GM19324 (cell line): ENCODE measurements around the gene PDIA5.

Experiments used
- ATAC-seq: cut with Tn5 transposase; IDR thresholded peaks from one replicate; pipeline ENCODE4 v1.9.1; 2021; ENCODE audit warnings: mild to moderate bottlenecking, moderate library complexity; ENCODE audit not compliant: unreplicated experiment, low FRiP score

Gene PDIA5

GRCh38 chr3:123158330-123158729 lies 91.5 kb downstream of the PDIA5 start:
- ATAC-seq, result no peak

DNA sequence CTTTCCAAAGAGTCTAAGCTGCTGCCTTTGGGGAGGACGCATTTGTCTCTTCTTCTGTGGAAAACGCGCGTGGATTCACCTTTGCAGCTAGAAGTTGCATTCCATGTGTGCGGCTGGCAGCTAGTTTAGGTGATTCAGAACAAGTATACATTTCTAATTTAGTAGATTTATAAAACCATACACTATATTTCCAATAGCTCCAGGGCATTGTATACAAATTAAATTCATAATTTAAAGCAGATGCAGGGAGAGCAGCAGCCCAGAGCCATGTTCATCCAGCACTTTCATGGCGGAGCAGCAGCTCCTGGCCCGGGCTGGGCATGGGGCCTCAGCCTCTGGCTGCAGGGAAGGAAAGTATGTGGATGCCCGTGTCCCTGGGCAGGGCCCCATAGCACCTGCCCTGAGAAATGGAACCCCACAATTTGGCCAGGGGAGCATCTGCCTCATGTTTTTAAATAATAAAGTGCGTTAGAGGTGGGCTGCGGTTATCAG lies 92.1 kb downstream of the PDIA5 start:
- ATAC-seq, result no peak

DNA sequence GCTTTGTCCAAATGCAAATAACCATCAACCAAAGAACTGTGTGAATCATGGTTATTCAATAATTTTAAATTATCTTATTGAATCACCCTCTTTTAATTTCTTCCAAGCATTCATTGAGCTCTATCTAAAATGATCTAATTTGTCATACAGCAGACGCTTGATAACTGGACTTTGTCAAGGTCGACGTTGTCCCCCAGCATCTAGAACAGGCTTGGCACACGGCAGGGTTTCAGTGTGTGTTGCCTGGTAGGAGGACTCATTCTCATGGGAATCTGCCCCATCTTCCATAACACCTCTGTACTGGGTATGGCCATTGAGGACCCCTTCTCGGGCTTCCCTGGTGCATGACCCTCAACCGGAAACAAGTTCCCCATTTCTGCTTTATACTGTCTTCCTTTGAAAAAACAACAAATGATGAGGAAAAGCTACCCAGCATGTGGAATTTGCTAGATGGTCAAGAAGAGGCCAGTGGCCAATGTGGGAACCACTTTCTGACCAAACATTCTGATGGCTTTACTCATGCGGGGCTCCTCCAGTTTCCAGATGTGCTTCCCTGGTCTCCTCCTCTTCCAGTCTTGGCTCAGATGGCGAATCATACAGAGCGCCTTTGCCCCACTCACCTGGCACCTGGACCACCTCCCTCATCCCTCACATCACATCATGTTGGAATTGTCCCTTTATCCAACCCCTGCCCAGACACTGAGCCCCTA lies 93.3 kb downstream of the PDIA5 start:
- ATAC-seq, result no peak

DNA sequence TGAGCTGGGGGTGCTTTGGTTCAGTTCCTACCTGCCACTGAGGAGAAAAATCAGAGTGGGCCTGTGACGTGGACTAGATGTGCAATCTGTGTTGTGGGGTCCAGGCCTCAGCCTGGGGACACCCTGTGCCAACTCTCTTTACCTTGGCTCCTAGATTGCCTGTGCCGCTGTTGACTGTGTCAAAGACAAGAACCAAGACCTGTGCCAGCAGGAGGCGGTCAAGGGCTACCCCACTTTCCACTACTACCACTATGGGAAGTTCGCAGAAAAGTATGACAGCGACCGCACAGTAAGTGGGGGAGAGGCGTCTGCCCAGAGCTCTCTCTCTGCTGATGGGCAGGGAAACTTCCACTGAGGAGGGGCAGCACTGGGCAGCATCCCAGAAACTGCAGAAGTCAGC lies 94.3 kb downstream of the PDIA5 start:
- no peak for ATAC-seq

- ATAC-seq, result no peak
Observed at GRCh38 chr3:123163141-123163540, 96.3 kb downstream of the PDIA5 start.

DNA sequence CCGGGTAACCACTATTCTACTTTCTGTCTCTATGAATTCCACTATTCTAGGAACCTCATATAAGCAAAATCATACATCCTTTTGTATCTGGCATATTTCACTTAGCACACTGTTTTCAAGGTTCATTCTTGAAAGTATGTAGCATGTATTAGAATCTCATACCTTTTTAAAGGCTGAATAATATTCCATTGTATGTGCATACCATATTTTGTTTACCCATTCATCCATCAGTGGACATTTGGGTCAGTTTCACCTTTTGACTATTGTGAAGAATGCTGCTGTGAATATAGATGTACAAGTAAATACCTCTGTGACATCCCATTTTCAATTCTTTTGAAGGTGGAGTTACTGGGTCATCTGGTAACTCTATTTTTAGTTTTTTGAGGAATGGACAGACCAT lies 98.3 kb downstream of the PDIA5 start:
- ATAC-seq, result no peak

GRCh38 chr3:123167686-123168085 lies 100.9 kb downstream of the PDIA5 start:
- ATAC-seq, result no peak

GRCh38 chr3:123168122-123168521 lies 101.3 kb downstream of the PDIA5 start:
- no peak for ATAC-seq

GRCh38 chr3:123168605-123169004 lies 101.8 kb downstream of the PDIA5 start:
- ATAC-seq, result no peak

GRCh38 chr3:123169492-123169929 lies 102.7 kb downstream of the PDIA5 start:
- ATAC-seq, result no peak

- ATAC-seq, result no peak
Observed at GRCh38 chr3:123169930-123170329, 103.1 kb downstream of the PDIA5 start.

GRCh38 chr3:123180791-123181190 lies 114.0 kb downstream of the PDIA5 start:
- ATAC-seq, result no peak

- no peak for ATAC-seq
Observed at GRCh38 chr3:123186695-123187094, 119.9 kb downstream of the PDIA5 start.

DNA sequence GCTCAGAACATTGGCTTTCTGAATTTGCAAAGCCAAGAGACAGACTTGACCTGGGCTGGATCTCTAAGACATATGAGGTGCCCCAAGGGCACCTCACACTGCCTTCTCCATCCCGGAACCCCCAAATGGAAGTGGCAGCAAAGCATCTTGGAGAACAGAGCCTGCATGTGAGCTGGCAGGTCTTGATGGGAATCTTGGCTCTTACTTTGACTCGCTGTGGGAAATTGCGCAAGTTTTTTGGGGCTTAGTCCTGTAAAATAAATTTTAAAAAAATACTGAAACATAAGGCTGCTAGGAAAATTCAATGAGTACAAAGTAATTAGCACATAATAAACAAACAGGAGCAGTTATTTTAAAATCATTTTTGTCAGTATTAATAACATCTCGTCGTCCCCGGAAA lies 121.2 kb downstream of the PDIA5 start:
- no peak for ATAC-seq

GRCh38 chr3:123193448-123194101 lies 126.8 kb downstream of the PDIA5 start:
- ATAC-seq, result no peak

- ATAC-seq, result no peak
Observed at GRCh38 chr3:123194552-123194951, 127.7 kb downstream of the PDIA5 start.

DNA sequence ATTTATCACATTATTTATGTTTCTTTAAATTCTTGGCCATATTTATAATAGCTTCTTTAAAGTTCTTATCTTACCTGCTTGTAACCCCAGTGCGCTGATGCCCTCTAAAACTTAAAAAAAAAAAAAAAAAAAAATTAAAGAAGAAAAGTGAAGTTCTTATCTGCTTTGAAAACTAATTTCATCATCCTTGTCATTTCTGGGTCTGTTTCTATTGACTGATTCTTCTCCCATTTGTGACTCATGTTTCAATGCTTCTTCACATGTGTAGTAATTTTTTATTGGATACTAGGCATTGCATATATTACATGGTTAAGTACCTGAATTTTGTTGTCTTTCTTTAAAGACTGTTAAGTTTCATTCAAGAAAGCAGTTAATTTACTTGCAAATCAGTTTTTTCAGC lies 131.5 kb downstream of the PDIA5 start:
- ATAC-seq, result no peak

GRCh38 chr3:123201223-123201556 lies 134.4 kb downstream of the PDIA5 start:
- no peak for ATAC-seq

DNA sequence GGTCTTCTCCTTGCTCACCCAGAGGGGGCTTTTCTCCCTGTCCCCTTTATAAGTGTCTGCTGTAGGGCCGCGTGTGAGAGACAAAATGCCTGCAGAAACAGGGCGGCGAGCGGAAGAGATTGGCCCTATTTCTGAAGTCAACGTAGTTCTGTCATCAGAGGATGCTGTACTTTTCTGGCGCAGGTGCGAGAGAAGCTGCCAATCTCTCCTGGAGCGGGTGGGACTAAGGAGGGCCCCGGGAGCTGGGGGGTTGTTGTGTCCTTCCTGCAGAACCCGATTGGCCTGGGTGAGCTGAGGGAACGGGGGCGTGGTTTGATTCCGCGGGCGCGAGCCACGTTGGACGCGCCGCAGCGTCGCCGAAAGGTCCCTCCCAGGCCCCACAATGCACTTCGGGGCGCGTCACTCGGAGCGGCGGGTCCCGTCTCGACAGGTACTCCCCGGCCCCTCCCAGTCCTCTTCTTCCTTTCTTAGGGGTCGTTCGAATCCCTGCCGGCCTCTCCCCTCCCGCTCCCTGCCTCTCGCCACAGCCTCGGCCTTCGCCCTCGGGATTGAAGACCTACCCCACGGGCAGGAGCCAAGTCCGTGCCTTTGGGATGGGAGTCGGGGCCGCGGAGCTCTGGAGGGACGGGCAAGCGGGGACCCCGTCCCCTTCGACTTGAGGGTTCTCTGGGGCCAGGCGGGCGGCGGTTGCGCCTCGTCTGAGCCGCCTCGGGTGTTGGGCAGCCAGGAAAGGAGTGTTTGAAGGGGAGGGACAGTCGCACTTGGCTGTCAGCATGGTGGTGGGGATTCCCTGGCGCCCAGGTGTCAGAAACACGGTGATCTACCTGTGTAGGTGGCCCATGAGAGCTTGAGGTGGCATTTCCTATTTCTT lies 135.0 kb downstream of the PDIA5 start, which contains the start of gene SEC22A:
TSS of gene SEC22A (plus strand) at position 387 of the 871 bp plus-strand sequence. CDS start 7,275 bp downstream, outside the sequence.
- peak; percentile 99 for ATAC-seq

DNA sequence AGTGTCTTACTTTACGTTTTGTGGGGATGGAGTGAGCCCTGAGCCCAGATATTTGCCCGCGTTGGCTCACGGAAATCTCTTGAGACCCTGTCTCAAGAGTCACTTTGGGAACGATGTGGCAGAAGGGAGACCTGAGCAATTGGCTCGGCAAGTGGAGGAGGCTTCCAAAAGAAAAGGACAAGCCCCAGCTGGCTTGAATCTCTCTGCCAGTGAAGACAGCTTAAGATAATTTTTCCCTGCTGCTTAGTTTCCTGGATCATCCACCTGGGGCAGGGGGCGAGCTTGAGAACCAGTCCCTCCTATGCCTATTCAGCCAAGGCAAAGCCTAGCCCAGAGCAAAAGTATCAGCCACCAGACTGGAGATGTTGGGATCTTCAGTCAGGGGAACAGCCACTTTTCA lies 135.6 kb downstream of the PDIA5 start:
- ATAC-seq, result no peak
